Panc1 (cell line): ENCODE data around the gene SETX.

Source experiments
- POLR2AphosphoS5 ChIP-seq: IDR thresholded peaks from 2 replicates; pipeline ENCODE4 v1.6.1; 2012; ENCODE audit warnings: mild to moderate bottlenecking, low read depth, low read length, moderate library complexity
- SIN3A ChIP-seq: IDR thresholded peaks from 2 replicates; pipeline ENCODE4 v1.6.1; 2012; ENCODE audit warnings: low read depth, mild to moderate bottlenecking, low read length, moderate library complexity, borderline replicate concordance; ENCODE audit not compliant: insufficient read depth
- TCF7L2 ChIP-seq: IDR thresholded peaks from 2 replicates; pipeline ENCODE4 v1.6.1; 2011; ENCODE audit warnings: mild to moderate bottlenecking, low read depth, low read length, inconsistent platforms
- TF ChIP-seq, protein P1 (sequence below): fragments of 450-650 bp; IDR thresholded peaks from 2 replicates; pipeline ENCODE4 v1.5.1; 2017; ENCODE audit warnings: mild to moderate bottlenecking
- TF ChIP-seq, protein P2 (sequence below), 2 experiments: IDR thresholded peaks; 2 replicates each; pipeline ENCODE4 v1.6.1; 2011 to 2012; ENCODE audit warnings: low read depth in 2 of 2, control low read depth in 1 of 2, low read length in 1 of 2, mild to moderate bottlenecking in 1 of 2, moderate library complexity in 1 of 2; ENCODE audit not compliant: insufficient read depth in 1 of 2

DNA sequence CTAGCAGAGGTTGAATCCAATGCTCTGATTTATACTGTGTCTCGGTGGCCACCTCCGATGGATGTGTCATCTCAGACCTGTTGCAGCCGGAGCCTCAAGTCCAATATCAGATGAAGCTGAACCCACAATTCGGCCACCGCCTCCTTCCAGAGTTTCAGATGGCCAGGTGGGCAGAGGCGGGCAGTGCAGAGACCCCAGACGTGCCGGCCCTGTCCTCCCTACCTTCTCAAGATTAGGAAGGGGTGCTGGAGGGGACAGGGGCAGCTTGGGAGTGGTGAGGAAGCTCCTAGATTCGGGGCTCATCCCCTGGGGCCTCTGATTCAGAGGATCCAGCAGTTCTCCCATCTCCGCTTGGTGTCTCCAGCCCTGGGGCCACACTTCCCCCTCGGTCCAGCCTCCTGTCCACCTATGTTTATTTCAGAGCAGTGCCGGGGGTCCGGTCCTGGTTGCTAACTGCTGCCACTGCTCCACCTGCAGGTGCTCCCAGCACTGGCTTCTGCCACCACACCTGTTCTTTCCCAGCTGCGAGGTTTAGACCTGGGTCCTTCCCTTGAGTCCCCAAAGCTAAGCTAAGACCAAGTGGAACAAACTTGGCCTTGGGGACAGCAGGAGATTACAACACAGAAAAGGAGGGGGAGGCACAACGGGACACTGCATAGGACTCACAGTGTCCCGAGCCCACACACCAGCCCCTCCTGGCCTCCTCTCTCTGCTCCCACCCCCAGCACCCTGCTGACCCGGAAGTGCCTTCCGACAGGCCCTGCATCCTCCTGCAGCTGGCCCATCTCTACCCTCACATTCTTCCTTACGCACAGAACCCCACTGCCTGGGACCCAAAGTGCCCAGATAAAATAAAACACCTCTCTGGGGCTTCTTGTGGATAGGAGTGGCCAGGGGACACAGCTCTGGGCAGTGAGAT lies 111.4 kb downstream of the SETX start:
- TF ChIP-seq TCF7L2 (no peak), POLR2AphosphoS5 (no peak), SIN3A (no peak)
- TF ChIP-seq, protein P1, sequence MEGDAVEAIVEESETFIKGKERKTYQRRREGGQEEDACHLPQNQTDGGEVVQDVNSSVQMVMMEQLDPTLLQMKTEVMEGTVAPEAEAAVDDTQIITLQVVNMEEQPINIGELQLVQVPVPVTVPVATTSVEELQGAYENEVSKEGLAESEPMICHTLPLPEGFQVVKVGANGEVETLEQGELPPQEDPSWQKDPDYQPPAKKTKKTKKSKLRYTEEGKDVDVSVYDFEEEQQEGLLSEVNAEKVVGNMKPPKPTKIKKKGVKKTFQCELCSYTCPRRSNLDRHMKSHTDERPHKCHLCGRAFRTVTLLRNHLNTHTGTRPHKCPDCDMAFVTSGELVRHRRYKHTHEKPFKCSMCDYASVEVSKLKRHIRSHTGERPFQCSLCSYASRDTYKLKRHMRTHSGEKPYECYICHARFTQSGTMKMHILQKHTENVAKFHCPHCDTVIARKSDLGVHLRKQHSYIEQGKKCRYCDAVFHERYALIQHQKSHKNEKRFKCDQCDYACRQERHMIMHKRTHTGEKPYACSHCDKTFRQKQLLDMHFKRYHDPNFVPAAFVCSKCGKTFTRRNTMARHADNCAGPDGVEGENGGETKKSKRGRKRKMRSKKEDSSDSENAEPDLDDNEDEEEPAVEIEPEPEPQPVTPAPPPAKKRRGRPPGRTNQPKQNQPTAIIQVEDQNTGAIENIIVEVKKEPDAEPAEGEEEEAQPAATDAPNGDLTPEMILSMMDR, result no peak
- TF ChIP-seq, protein P2, sequence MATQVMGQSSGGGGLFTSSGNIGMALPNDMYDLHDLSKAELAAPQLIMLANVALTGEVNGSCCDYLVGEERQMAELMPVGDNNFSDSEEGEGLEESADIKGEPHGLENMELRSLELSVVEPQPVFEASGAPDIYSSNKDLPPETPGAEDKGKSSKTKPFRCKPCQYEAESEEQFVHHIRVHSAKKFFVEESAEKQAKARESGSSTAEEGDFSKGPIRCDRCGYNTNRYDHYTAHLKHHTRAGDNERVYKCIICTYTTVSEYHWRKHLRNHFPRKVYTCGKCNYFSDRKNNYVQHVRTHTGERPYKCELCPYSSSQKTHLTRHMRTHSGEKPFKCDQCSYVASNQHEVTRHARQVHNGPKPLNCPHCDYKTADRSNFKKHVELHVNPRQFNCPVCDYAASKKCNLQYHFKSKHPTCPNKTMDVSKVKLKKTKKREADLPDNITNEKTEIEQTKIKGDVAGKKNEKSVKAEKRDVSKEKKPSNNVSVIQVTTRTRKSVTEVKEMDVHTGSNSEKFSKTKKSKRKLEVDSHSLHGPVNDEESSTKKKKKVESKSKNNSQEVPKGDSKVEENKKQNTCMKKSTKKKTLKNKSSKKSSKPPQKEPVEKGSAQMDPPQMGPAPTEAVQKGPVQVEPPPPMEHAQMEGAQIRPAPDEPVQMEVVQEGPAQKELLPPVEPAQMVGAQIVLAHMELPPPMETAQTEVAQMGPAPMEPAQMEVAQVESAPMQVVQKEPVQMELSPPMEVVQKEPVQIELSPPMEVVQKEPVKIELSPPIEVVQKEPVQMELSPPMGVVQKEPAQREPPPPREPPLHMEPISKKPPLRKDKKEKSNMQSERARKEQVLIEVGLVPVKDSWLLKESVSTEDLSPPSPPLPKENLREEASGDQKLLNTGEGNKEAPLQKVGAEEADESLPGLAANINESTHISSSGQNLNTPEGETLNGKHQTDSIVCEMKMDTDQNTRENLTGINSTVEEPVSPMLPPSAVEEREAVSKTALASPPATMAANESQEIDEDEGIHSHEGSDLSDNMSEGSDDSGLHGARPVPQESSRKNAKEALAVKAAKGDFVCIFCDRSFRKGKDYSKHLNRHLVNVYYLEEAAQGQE (IDR thresholded peaks at IDR 0.05; ENCODE audit: insufficient read depth in 1 of 2, low read depth in 2 of 2, low read length in 1 of 2), result no peak
